GM13976 (cell line): ENCODE data around the gene SHE.

Experiments used
- DNase-seq: peaks from one replicate; pipeline ENCODE4 v3.0.0; 2012; ENCODE audit warnings: low spot score
- CTCF ChIP-seq: IDR thresholded peaks from 2 replicates; pipeline ENCODE4 v1.5.1; 2012; ENCODE audit warnings: borderline replicate concordance, mild to moderate bottlenecking; ENCODE audit not compliant: insufficient read depth; ENCODE audit errors: extremely low read depth, missing control alignments, control extremely low read depth
- in situ Hi-C: fragments of 300-500 bp; cut with MboI; formaldehyde crosslinking; loops from one replicate; pipeline ENCODE4 v1.12.0; 2022; ENCODE audit warnings: low sequenced_read_pairs, mixed read lengths, inconsistent platforms; ENCODE audit not compliant: unreplicated experiment

Gene SHE

GRCh38 chr1:154476791-154477190 is 25.4 kb downstream of the SHE start:
- in situ Hi-C loops = no loop called here
- TF ChIP-seq CTCF = no peak
- DNase-seq = no peak

- in situ Hi-C loops = no loop called here
- TF ChIP-seq CTCF = no peak
- no peak for DNase-seq
These were observed 27.4 kb downstream of the SHE start for GRCh38 chr1:154474802-154475201.

- in situ Hi-C loops = no loop called here
- DNase-seq = no peak
- no peak for TF ChIP-seq CTCF
These were observed 30.9 kb downstream of the SHE start for GRCh38 chr1:154471304-154471703.

- in situ Hi-C loops = no loop called here
- TF ChIP-seq CTCF = no peak
- DNase-seq = no peak
These were observed 32.2 kb downstream of the SHE start for GRCh38 chr1:154469844-154470560.

GRCh38 chr1:154468535-154469250 is 33.5 kb downstream of the SHE start:
- no peak for TF ChIP-seq CTCF
- no peak for DNase-seq
- in situ Hi-C loops = no loop called here

GRCh38 chr1:154467434-154468102 is 34.6 kb downstream of the SHE start:
- DNase-seq = no peak
- TF ChIP-seq CTCF = no peak
- in situ Hi-C loops = no loop called here
